H9 (cell line): Measurements from ENCODE around the gene LRIT1. TPM values are rescaled to one million over a fixed set of nuclear protein-coding genes. Genes with fewer than 3 reads are reported as not detected.

ENCODE experiments used
- DNase-seq: peaks from one replicate; pipeline ENCODE4 v3.0.0-alpha.2; 2017
- H2AFZ ChIP-seq: one replicate; pipeline ENCODE4 v1.6.1; 2013; ENCODE audit warnings: mild to moderate bottlenecking, low read length, control low read depth, moderate library complexity
- H2AK5ac ChIP-seq: 2 replicates; pipeline ENCODE4 v1.6.1; 2013; ENCODE audit warnings: low read length, control low read depth, mixed read lengths; ENCODE audit not compliant: insufficient read length
- H2BK120ac ChIP-seq: one replicate; pipeline ENCODE4 v1.6.1; 2013; ENCODE audit warnings: low read depth, mild to moderate bottlenecking, low read length, control low read depth, inconsistent platforms; ENCODE audit not compliant: poor library complexity, severe bottlenecking
- H2BK12ac ChIP-seq: 2 replicates; pipeline ENCODE4 v1.6.1; 2013; ENCODE audit warnings: low read length, control low read depth, mixed read lengths, low read depth; ENCODE audit not compliant: insufficient read length
- H2BK15ac ChIP-seq: 2 replicates; pipeline ENCODE4 v1.6.1; 2013; ENCODE audit warnings: low read depth, low read length, control low read depth
- H2BK20ac ChIP-seq: one replicate; pipeline ENCODE4 v1.6.1; 2013; ENCODE audit warnings: low read depth, mild to moderate bottlenecking, low read length, control low read depth, inconsistent platforms; ENCODE audit not compliant: poor library complexity, severe bottlenecking
- H2BK5ac ChIP-seq: 2 replicates; pipeline ENCODE4 v1.6.1; 2013; ENCODE audit warnings: low read length, control low read depth, mixed read lengths; ENCODE audit not compliant: insufficient read length
- H3K14ac ChIP-seq: 2 replicates; pipeline ENCODE4 v1.6.1; 2013; ENCODE audit warnings: low read length, control low read depth; ENCODE audit not compliant: insufficient read depth
- H3K18ac ChIP-seq: 2 replicates; pipeline ENCODE4 v1.6.1; 2013; ENCODE audit warnings: low read depth, mild to moderate bottlenecking, mixed read lengths, low read length, control low read depth; ENCODE audit not compliant: insufficient read length
- H3K23ac ChIP-seq: 2 replicates; pipeline ENCODE4 v1.6.1; 2013; ENCODE audit warnings: low read length, control low read depth, mixed read lengths, low read depth; ENCODE audit not compliant: insufficient read length
- H3K23me2 ChIP-seq: 2 replicates; pipeline ENCODE4 v1.6.1; 2013; ENCODE audit warnings: low read depth, mild to moderate bottlenecking, mixed read lengths, low read length, control low read depth; ENCODE audit not compliant: insufficient read length, poor library complexity, severe bottlenecking
- H3K27ac ChIP-seq: 2 replicates; pipeline ENCODE4 v1.5.1; 2013; ENCODE audit warnings: low read length, control low read depth, mixed read lengths, low read depth; ENCODE audit not compliant: insufficient read length
- H3K27me3 ChIP-seq: 2 replicates; pipeline ENCODE4 v1.6.1; 2013; ENCODE audit warnings: low read length, control low read depth, inconsistent platforms; ENCODE audit not compliant: insufficient read depth
- H3K4ac ChIP-seq: 2 replicates; pipeline ENCODE4 v1.6.1; 2013; ENCODE audit warnings: low read depth, mild to moderate bottlenecking, control low read depth, inconsistent platforms, low read length, moderate library complexity
- H3K4me1 ChIP-seq: 2 replicates; pipeline ENCODE4 v1.6.1; 2013; ENCODE audit warnings: low read length, control low read depth, inconsistent platforms; ENCODE audit not compliant: insufficient read depth
- H3K4me2 ChIP-seq: 2 replicates; pipeline ENCODE4 v1.6.1; 2013; ENCODE audit warnings: low read length, control low read depth, mixed read lengths; ENCODE audit not compliant: insufficient read length, insufficient read depth
- H3K56ac ChIP-seq: 2 replicates; pipeline ENCODE4 v1.6.1; 2013; ENCODE audit warnings: low read depth, mild to moderate bottlenecking, mixed read lengths, low read length, control low read depth; ENCODE audit not compliant: insufficient read length
- H3K79me1 ChIP-seq: 2 replicates; pipeline ENCODE4 v1.6.1; 2013; ENCODE audit warnings: low read depth, mild to moderate bottlenecking, moderate library complexity, low read length, control low read depth, inconsistent platforms; ENCODE audit not compliant: insufficient read depth, poor library complexity, severe bottlenecking
- H3K79me2 ChIP-seq: 2 replicates; pipeline ENCODE4 v1.6.1; 2013; ENCODE audit warnings: low read length, control low read depth, inconsistent platforms; ENCODE audit not compliant: insufficient read depth
- H3K9ac ChIP-seq: 2 replicates; pipeline ENCODE4 v1.6.1; 2013; ENCODE audit warnings: low read length, control low read depth, mixed read lengths; ENCODE audit not compliant: insufficient read length; ENCODE audit errors: extremely low read depth
- H3K9me3 ChIP-seq: one replicate; pipeline ENCODE4 v1.6.1; 2013; ENCODE audit warnings: low read depth, low read length, inconsistent platforms; ENCODE audit not compliant: control insufficient read depth
- H3T11ph ChIP-seq: one replicate; pipeline ENCODE4 v1.6.1; 2013; ENCODE audit warnings: mild to moderate bottlenecking, low read length, control low read depth, inconsistent platforms
- H4K20me1 ChIP-seq: one replicate; pipeline ENCODE4 v1.6.1; 2013; ENCODE audit not compliant: control insufficient read depth, insufficient read length, insufficient read depth
- H4K5ac ChIP-seq: 2 replicates; pipeline ENCODE4 v1.6.1; 2013; ENCODE audit warnings: low read depth, mild to moderate bottlenecking, mixed read lengths, low read length, control low read depth; ENCODE audit not compliant: insufficient read length
- H4K8ac ChIP-seq: replicated peaks from 2 replicates; pipeline ENCODE4 v1.6.1; 2013; ENCODE audit warnings: low read length, control low read depth, mixed read lengths, low read depth; ENCODE audit not compliant: insufficient read length
- H4K91ac ChIP-seq: 2 replicates; pipeline ENCODE4 v1.6.1; 2013; ENCODE audit warnings: low read depth, mild to moderate bottlenecking, moderate library complexity, mixed read lengths, low read length, control low read depth; ENCODE audit not compliant: insufficient read length
- H3K27ac Mint-ChIP-seq, 3 experiments: 2 replicates in 2 of 3; 3 replicates in 1 of 3; pipeline ENCODE4 v1.8.0; 2020 to 2021; ENCODE audit warnings: mixed read lengths in 3 of 3, mild to moderate bottlenecking in 1 of 3, moderate library complexity in 1 of 3
- H3K27me3 Mint-ChIP-seq: 2 replicates; pipeline ENCODE4 v1.8.0; 2021; ENCODE audit warnings: low read depth, mild to moderate bottlenecking, moderate library complexity, mixed read lengths
- H3K36me3 Mint-ChIP-seq, 3 experiments: 2 replicates in 2 of 3; 3 replicates in 1 of 3; pipeline ENCODE4 v1.8.0; 2020 to 2021; ENCODE audit warnings: low read depth in 3 of 3, mixed read lengths in 3 of 3; ENCODE audit not compliant: insufficient read depth in 1 of 3
- H3K4me1 Mint-ChIP-seq, 2 experiments: 2 replicates each; pipeline ENCODE4 v1.8.0; 2020; ENCODE audit warnings: mixed read lengths in 2 of 2
- H3K4me3 Mint-ChIP-seq, 2 experiments: 2 replicates in 1 of 2; 3 replicates in 1 of 2; pipeline ENCODE4 v1.8.0; 2020 to 2021; ENCODE audit warnings: mild to moderate bottlenecking in 2 of 2, mixed read lengths in 2 of 2, moderate library complexity in 1 of 2
- H3K9me3 Mint-ChIP-seq, 2 experiments: 2 replicates in 1 of 2; 3 replicates in 1 of 2; pipeline ENCODE4 v1.8.0; 2020; ENCODE audit warnings: mild to moderate bottlenecking in 2 of 2, mixed read lengths in 2 of 2, moderate library complexity in 1 of 2
- WGBS: extraction: QIAGEN DNeasy Blood & Tissue Kit; methylation state at CpG from one replicate; pipeline ENCODE4 v1.1.7; 2013; ENCODE audit warnings: missing lambda C conversion rate, low lambda C conversion rate, mixed read lengths; ENCODE audit not compliant: insufficient read length; ENCODE audit errors: extremely low coverage; 5-methylcytosine and 5-hydroxymethylcytosine counted together
- long read RNA-seq: library from polyadenylated mRNA; unstranded; transcript quantifications from one replicate; pipeline ENCODE4 v2.0.0, GENCODE V29; 2020
- total RNA-seq: library from RNA; stranded (reverse); gene quantifications from 2 replicates; pipeline ENCODE4 v1.2.1, GENCODE V29; 2021
- TF ChIP-seq, protein P1 (sequence below): fragments of 200-600 bp; sonication (generic); conservative IDR thresholded peaks from 3 replicates; pipeline ENCODE4 v1.8.0; 2021; ENCODE audit warnings: antibody characterized with exemption, mild to moderate bottlenecking

Gene LRIT1, protein sequence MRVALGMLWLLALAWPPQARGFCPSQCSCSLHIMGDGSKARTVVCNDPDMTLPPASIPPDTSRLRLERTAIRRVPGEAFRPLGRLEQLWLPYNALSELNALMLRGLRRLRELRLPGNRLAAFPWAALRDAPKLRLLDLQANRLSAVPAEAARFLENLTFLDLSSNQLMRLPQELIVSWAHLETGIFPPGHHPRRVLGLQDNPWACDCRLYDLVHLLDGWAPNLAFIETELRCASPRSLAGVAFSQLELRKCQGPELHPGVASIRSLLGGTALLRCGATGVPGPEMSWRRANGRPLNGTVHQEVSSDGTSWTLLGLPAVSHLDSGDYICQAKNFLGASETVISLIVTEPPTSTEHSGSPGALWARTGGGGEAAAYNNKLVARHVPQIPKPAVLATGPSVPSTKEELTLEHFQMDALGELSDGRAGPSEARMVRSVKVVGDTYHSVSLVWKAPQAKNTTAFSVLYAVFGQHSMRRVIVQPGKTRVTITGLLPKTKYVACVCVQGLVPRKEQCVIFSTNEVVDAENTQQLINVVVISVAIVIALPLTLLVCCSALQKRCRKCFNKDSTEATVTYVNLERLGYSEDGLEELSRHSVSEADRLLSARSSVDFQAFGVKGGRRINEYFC
- total RNA-seq, result not detected in 2 replicates
- long read RNA-seq, result 0 reads

GRCh38 chr10:84241185-84241790 is at the start of gene LRIT1:
Gene LRIT1, minus strand, starts transcription at chr10:84241546. Its CDS starts 107 bp downstream, at chr10:84241439.
- no peaks in the 10 kb centered on the region for H3K9me3 ChIP-seq
- no peaks in the 10 kb centered on the region for H4K20me1 ChIP-seq
- no peak within 1 kb of the TSS for H3K9ac ChIP-seq
- no peaks in the 10 kb centered on the region for H3K79me2 ChIP-seq
- no peak within 1 kb of the TSS for H2BK20ac ChIP-seq
- no peak within 1 kb of the TSS for H3K18ac ChIP-seq
- H3K23ac ChIP-seq, result no peak within 1 kb of the TSS
- no peak within 1 kb of the TSS for H2BK5ac ChIP-seq
- no peak within 1 kb of the TSS for H2BK120ac ChIP-seq
- Mint-ChIP-seq H3K4me3 (no peak within 1 kb of the TSS), H3K36me3 (no peaks in the 10 kb centered on the region), H3K27me3 (peaks cover 42% of the 10 kb centered on the region), H3K4me1 (peaks cover 4 to 8% of the 10 kb centered on the region in 2 experiments), H3K9me3 (no peaks in the 10 kb centered on the region; a peak in 1 of 5 replicates), H3K27ac (no peak within 1 kb of the TSS; a peak in 1 of 7 replicates)
- no peak within 1 kb of the TSS for H2AK5ac ChIP-seq
- H4K5ac ChIP-seq, result no peak within 1 kb of the TSS
- H3K4ac ChIP-seq, result no peak within 1 kb of the TSS
- no CpG with 5 or more reads among the region's 13 CpGs for WGBS
- no peak within 1 kb of the TSS for H3K4me2 ChIP-seq
- no peak within 1 kb of the TSS for H3T11ph ChIP-seq
- no peak for DNase-seq
- H2BK12ac ChIP-seq, result no peak within 1 kb of the TSS
- H3K14ac ChIP-seq, result no peak within 1 kb of the TSS; the same call in 1 of the 2 replicates
- H2BK15ac ChIP-seq, result no peak within 1 kb of the TSS
- TF ChIP-seq, protein P1, sequence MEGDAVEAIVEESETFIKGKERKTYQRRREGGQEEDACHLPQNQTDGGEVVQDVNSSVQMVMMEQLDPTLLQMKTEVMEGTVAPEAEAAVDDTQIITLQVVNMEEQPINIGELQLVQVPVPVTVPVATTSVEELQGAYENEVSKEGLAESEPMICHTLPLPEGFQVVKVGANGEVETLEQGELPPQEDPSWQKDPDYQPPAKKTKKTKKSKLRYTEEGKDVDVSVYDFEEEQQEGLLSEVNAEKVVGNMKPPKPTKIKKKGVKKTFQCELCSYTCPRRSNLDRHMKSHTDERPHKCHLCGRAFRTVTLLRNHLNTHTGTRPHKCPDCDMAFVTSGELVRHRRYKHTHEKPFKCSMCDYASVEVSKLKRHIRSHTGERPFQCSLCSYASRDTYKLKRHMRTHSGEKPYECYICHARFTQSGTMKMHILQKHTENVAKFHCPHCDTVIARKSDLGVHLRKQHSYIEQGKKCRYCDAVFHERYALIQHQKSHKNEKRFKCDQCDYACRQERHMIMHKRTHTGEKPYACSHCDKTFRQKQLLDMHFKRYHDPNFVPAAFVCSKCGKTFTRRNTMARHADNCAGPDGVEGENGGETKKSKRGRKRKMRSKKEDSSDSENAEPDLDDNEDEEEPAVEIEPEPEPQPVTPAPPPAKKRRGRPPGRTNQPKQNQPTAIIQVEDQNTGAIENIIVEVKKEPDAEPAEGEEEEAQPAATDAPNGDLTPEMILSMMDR, result no peak
- peaks cover 3% of the 10 kb centered on the region; the same call in 1 of the 2 replicates for H3K27me3 ChIP-seq
- H3K27ac ChIP-seq, result no peak within 1 kb of the TSS
- H4K8ac ChIP-seq, result no peak within 1 kb of the TSS
- no peak within 1 kb of the TSS for H3K56ac ChIP-seq
- H3K4me1 ChIP-seq, result no peaks in the 10 kb centered on the region
- H3K79me1 ChIP-seq, result no peaks in the 10 kb centered on the region
- no peak within 1 kb of the TSS for H4K91ac ChIP-seq
- H3K23me2 ChIP-seq, result no peaks in the 10 kb centered on the region
- no peak within 1 kb of the TSS for H2AFZ ChIP-seq
